Measurements from ENCODE around the gene TNS1. TPM values are rescaled to one million over a fixed set of nuclear protein-coding genes. Genes with fewer than 3 reads are reported as not detected.

The TNS1 gene
- total RNA-seq, 1 donor from 2014 or later: 7.9 TPM

GRCh38 chr2:218032336-218033171 lies 29.8 kb upstream of the TNS1 start:
- no peak for DNase-seq (ENCODE audit: low spot score, unreplicated experiment)
- H3K27ac Mint-ChIP-seq: no peak overlapping the region
- peaks cover 48% of the 10 kb centered on the region for H3K27me3 Mint-ChIP-seq
- TF ChIP-seq CTCF (IDR thresholded peaks at IDR 0.05; ENCODE audit: unreplicated experiment): no peak
- H3K4me1 Mint-ChIP-seq (ENCODE audit: low read depth): peaks cover 5% of the 10 kb centered on the region
- no peaks in the 10 kb centered on the region for H3K36me3 Mint-ChIP-seq (ENCODE audit: insufficient read depth)
- H3K4me3 Mint-ChIP-seq (ENCODE audit: low read depth): no peak overlapping the region
- no peaks in the 10 kb centered on the region for H3K9me3 Mint-ChIP-seq (ENCODE audit: low read depth)

GRCh38 chr2:218031771-218032257 lies 29.0 kb upstream of the TNS1 start:
- H3K4me1 Mint-ChIP-seq (ENCODE audit: low read depth): peaks cover 5% of the 10 kb centered on the region
- DNase-seq (ENCODE audit: low spot score, unreplicated experiment): no peak
- no peak overlapping the region for H3K4me3 Mint-ChIP-seq (ENCODE audit: low read depth)
- H3K27ac Mint-ChIP-seq: no peak overlapping the region
- H3K36me3 Mint-ChIP-seq (ENCODE audit: insufficient read depth): no peaks in the 10 kb centered on the region
- no peaks in the 10 kb centered on the region for H3K9me3 Mint-ChIP-seq (ENCODE audit: low read depth)
- no peak for TF ChIP-seq CTCF (IDR thresholded peaks at IDR 0.05; ENCODE audit: unreplicated experiment)
- H3K27me3 Mint-ChIP-seq: peaks cover 49% of the 10 kb centered on the region

- no peak for DNase-seq (ENCODE audit: low spot score, unreplicated experiment)
- no peak overlapping the region for H3K27ac Mint-ChIP-seq
- H3K4me1 Mint-ChIP-seq (ENCODE audit: low read depth): peaks cover 5% of the 10 kb centered on the region
- no peak overlapping the region for H3K4me3 Mint-ChIP-seq (ENCODE audit: low read depth)
- peaks cover 43% of the 10 kb centered on the region for H3K27me3 Mint-ChIP-seq
- no peaks in the 10 kb centered on the region for H3K36me3 Mint-ChIP-seq (ENCODE audit: insufficient read depth)
- TF ChIP-seq CTCF (IDR thresholded peaks at IDR 0.05; ENCODE audit: unreplicated experiment): no peak
- no peaks in the 10 kb centered on the region for H3K9me3 Mint-ChIP-seq (ENCODE audit: low read depth)
Measured at GRCh38 chr2:218031261-218031660, 28.5 kb upstream of the TNS1 start.

- Mint-ChIP-seq H3K9me3 (ENCODE audit: low read depth) (no peaks in the 10 kb centered on the region), H3K4me1 (ENCODE audit: low read depth) (peaks cover 5% of the 10 kb centered on the region), H3K4me3 (ENCODE audit: low read depth) (no peak overlapping the region), H3K27ac (no peak overlapping the region), H3K27me3 (peaks cover 47% of the 10 kb centered on the region), H3K36me3 (ENCODE audit: insufficient read depth) (no peaks in the 10 kb centered on the region)
- DNase-seq (ENCODE audit: low spot score, unreplicated experiment): no peak
- no peak for TF ChIP-seq CTCF (IDR thresholded peaks at IDR 0.05; ENCODE audit: unreplicated experiment)
Measured at GRCh38 chr2:218030409-218031195, 27.8 kb upstream of the TNS1 start.
